ENCODE data around the gene IRF2.

DNA sequence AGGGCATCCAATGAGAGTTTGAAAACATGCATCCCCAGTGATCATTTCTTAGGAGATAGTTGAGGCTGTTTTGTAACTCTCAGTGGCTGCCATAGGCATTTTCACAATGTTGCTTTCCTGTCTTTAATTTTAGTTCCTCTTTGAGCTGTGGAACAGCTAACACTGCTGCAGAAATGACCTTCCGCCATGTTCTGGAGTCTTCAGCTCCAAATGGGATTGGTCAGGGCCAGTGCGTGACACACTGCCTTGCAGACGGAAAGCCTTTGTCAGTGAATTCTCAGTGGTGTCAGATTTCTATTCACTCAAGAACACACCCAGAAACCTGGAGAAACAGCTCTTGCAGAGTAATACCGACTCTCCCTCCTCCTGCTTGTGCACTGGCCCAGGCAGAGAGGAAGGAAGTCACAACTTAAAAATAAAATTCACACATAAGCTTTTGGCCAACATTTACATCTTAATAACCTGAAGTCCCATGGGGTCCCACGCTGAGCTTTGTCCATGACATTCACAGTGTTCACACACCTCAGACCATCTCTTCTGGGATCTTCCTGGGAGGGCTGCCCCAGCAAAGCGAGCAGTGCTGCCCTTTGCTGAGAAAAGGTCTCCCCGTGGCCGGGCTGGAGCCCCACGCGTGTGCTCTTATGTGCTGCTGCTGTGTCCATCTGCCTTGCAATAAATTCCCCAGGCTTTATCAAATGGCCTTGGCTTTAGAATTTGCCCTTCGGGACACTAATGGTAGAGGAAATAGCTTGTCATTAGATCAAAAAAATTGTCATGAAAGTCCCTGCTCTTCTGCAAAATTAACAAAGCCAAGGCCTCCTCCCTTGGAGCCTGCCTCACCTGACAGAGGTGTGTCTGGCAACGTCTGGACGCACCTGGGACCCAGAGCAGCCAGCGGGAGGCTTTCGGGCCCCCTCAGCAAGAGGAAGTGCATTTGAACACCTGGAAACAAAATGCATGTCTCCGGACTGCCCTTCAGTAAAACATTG is 126.8 kb downstream of the IRF2 start:
- TF ChIP-seq, protein P1, sequence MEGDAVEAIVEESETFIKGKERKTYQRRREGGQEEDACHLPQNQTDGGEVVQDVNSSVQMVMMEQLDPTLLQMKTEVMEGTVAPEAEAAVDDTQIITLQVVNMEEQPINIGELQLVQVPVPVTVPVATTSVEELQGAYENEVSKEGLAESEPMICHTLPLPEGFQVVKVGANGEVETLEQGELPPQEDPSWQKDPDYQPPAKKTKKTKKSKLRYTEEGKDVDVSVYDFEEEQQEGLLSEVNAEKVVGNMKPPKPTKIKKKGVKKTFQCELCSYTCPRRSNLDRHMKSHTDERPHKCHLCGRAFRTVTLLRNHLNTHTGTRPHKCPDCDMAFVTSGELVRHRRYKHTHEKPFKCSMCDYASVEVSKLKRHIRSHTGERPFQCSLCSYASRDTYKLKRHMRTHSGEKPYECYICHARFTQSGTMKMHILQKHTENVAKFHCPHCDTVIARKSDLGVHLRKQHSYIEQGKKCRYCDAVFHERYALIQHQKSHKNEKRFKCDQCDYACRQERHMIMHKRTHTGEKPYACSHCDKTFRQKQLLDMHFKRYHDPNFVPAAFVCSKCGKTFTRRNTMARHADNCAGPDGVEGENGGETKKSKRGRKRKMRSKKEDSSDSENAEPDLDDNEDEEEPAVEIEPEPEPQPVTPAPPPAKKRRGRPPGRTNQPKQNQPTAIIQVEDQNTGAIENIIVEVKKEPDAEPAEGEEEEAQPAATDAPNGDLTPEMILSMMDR (optimal IDR thresholded peaks at IDR 0.05 in 1 of 3, IDR thresholded peaks at IDR 0.05 in 1 of 3, conservative IDR thresholded peaks at IDR 0.05 in 1 of 3; ENCODE audit: extremely low read depth in 1 of 3, insufficient read depth in 2 of 3, low read length in 3 of 3), result no peak
- TF ChIP-seq EZH2 (IDR thresholded peaks at IDR 0.05; ENCODE audit: low read length), result no peak
